ENCODE data around the gene ZNF497. TPM values are rescaled to one million over a fixed set of nuclear protein-coding genes. Genes with fewer than 3 reads are reported as not detected.
"Not testable (repeated sequence)": the region's sequence is repeated elsewhere in the genome, so short reads cannot be mapped to it uniquely, and the experiment has no call there.

Gene ZNF497
- total and polyA plus RNA-seq, 4 donors, result 0.60 to 4.4 (median 1.3) TPM

- WGBS, result 41% methylated on average over 12 of the region's 12 CpGs
- DNase-seq (ENCODE audit: low spot score); H3K9me3 ChIP-seq (ENCODE audit: control insufficient read depth in 4 of 4, low read length in 3 of 4); H3K27me3 ChIP-seq (ENCODE audit: control insufficient read depth in 4 of 4, insufficient read depth in 4 of 4, low read length in 3 of 4); H3K36me3 ChIP-seq (ENCODE audit: control insufficient read depth in 4 of 4, insufficient read depth in 3 of 4, low read depth in 1 of 4, low read length in 3 of 4); H3K9ac ChIP-seq (ENCODE audit: low read depth in 1 of 2, low read length in 2 of 2): not testable (repeated sequence)
- peak overlapping the region; percentile 41 to 68 for H3K27ac ChIP-seq (ENCODE audit: low read depth in 1 of 2, low read length in 2 of 2)
- peak; percentile 23 to 44 for TF ChIP-seq RXRA (IDR thresholded peaks at IDR 0.05)
- TF ChIP-seq SP1 (IDR thresholded peaks at IDR 0.05), result peak; percentile 8
- TF ChIP-seq RAD21 (IDR thresholded peaks at IDR 0.05), result peak in 1 of 2 donors; percentile 8
- TF ChIP-seq HNF4A (conservative IDR thresholded peaks at IDR 0.05), result peak; percentile 47 to 61
- H3K4me3 ChIP-seq (ENCODE audit: low read depth in 1 of 3, low read length in 3 of 3), result peak overlapping the region in 1 of 3 donors; percentile 43
- peaks cover 14 to 53% (median 44%) of the 10 kb centered on the region in 4 donors for H3K4me1 ChIP-seq (ENCODE audit: control insufficient read depth in 4 of 4, insufficient read depth in 4 of 4, low read length in 3 of 4)
These were observed 14.5 kb downstream of the ZNF497 start for GRCh38 chr19:58348080-58348479.

GRCh38 chr19:58346961-58347929 is 15.3 kb downstream of the ZNF497 start:
- Histone ChIP-seq H3K9ac (ENCODE audit: low read depth in 1 of 2, low read length in 2 of 2) (no peak overlapping the region), H3K36me3 (ENCODE audit: control insufficient read depth in 4 of 4, insufficient read depth in 3 of 4, low read depth in 1 of 4, low read length in 3 of 4) (peaks cover 0 to 6% (median 2%) of the 10 kb centered on the region in 4 donors), H3K4me1 (ENCODE audit: control insufficient read depth in 4 of 4, insufficient read depth in 4 of 4, low read length in 3 of 4) (peaks cover 14 to 48% (median 41%) of the 10 kb centered on the region in 4 donors), H3K4me3 (ENCODE audit: low read depth in 1 of 3, low read length in 3 of 3) (peak overlapping the region in 1 of 3 donors; percentile 43), H3K27me3 (ENCODE audit: control insufficient read depth in 4 of 4, insufficient read depth in 4 of 4, low read length in 3 of 4) (no peaks in the 10 kb centered on the region), H3K9me3 (ENCODE audit: control insufficient read depth in 4 of 4, low read length in 3 of 4) (no peaks in the 10 kb centered on the region), H3K27ac (ENCODE audit: low read depth in 1 of 2, low read length in 2 of 2) (peak overlapping the region; percentile 20 to 68)
- WGBS, result 47% methylated on average over 82 of the region's 82 CpGs
- peak; percentile 73 for DNase-seq (ENCODE audit: low spot score)
- no peak for TF ChIP-seq RXRA (IDR thresholded peaks at IDR 0.05)
- no peak for TF ChIP-seq TAF1 (conservative IDR thresholded peaks at IDR 0.05)
- TF ChIP-seq ATF3 (IDR thresholded peaks at IDR 0.05), result no peak
- TF ChIP-seq CTCF (IDR thresholded peaks at IDR 0.05; ENCODE audit: low read depth, low read length, missing input control), result no peak
- TF ChIP-seq SP1 (IDR thresholded peaks at IDR 0.05), result no peak
- TF ChIP-seq FOXA2 (IDR thresholded peaks at IDR 0.05), result no peak

GRCh38 chr19:58345558-58345957 is 17.0 kb downstream of the ZNF497 start:
- Histone ChIP-seq H3K27ac (ENCODE audit: low read depth in 1 of 2, low read length in 2 of 2) (no peak overlapping the region), H3K9ac (ENCODE audit: low read depth in 1 of 2, low read length in 2 of 2) (no peak overlapping the region), H3K4me3 (ENCODE audit: low read depth in 1 of 3, low read length in 3 of 3) (no peak overlapping the region), H3K27me3 (ENCODE audit: control insufficient read depth in 4 of 4, insufficient read depth in 4 of 4, low read length in 3 of 4) (no peaks in the 10 kb centered on the region), H3K4me1 (ENCODE audit: control insufficient read depth in 4 of 4, insufficient read depth in 4 of 4, low read length in 3 of 4) (peaks cover 14 to 34% (median 27%) of the 10 kb centered on the region in 4 donors), H3K36me3 (ENCODE audit: control insufficient read depth in 4 of 4, insufficient read depth in 3 of 4, low read depth in 1 of 4, low read length in 3 of 4) (peaks cover 0 to 6% (median 2%) of the 10 kb centered on the region in 4 donors), H3K9me3 (ENCODE audit: control insufficient read depth in 4 of 4, low read length in 3 of 4) (no peaks in the 10 kb centered on the region)
- DNase-seq (ENCODE audit: low spot score), result no peak
- 76% methylated on average over 5 of the region's 5 CpGs for WGBS
- TF ChIP-seq HNF4G (IDR thresholded peaks at IDR 0.05), result no peak
- no peak for TF ChIP-seq RAD21 (IDR thresholded peaks at IDR 0.05)
- TF ChIP-seq JUND (IDR thresholded peaks at IDR 0.05), result no peak
- no peak for TF ChIP-seq FOXA2 (IDR thresholded peaks at IDR 0.05)
- no peak for TF ChIP-seq MAX (IDR thresholded peaks at IDR 0.05)
- TF ChIP-seq CTCF (IDR thresholded peaks at IDR 0.05; ENCODE audit: low read depth, low read length, missing input control), result no peak
- no peak for TF ChIP-seq SP1 (IDR thresholded peaks at IDR 0.05)
- no peak for TF ChIP-seq TAF1 (conservative IDR thresholded peaks at IDR 0.05)
- no peak for TF ChIP-seq NR2F2 (IDR thresholded peaks at IDR 0.05)
- no peak for TF ChIP-seq YY1 (IDR thresholded peaks at IDR 0.05)
- TF ChIP-seq EGR1 (IDR thresholded peaks at IDR 0.05; ENCODE audit: low read depth in 2 of 2), result no peak
- TF ChIP-seq RXRA (IDR thresholded peaks at IDR 0.05), result no peak
- no peak for TF ChIP-seq ZBTB33 (IDR thresholded peaks at IDR 0.05)
- no peak for TF ChIP-seq GABPA (IDR thresholded peaks at IDR 0.05 in 1 of 2, conservative IDR thresholded peaks at IDR 0.05 in 1 of 2)
- no peak for TF ChIP-seq ATF3 (IDR thresholded peaks at IDR 0.05)
- TF ChIP-seq FOXA1 (IDR thresholded peaks at IDR 0.05), result no peak

All from liver (tissue), 9 donors.